ENCODE measurements around the gene FARS2.

Gene FARS2

GRCh38 chr6:5710936-5711335 is 449.6 kb downstream of the FARS2 start:
- DNase-seq: no peak

DNA sequence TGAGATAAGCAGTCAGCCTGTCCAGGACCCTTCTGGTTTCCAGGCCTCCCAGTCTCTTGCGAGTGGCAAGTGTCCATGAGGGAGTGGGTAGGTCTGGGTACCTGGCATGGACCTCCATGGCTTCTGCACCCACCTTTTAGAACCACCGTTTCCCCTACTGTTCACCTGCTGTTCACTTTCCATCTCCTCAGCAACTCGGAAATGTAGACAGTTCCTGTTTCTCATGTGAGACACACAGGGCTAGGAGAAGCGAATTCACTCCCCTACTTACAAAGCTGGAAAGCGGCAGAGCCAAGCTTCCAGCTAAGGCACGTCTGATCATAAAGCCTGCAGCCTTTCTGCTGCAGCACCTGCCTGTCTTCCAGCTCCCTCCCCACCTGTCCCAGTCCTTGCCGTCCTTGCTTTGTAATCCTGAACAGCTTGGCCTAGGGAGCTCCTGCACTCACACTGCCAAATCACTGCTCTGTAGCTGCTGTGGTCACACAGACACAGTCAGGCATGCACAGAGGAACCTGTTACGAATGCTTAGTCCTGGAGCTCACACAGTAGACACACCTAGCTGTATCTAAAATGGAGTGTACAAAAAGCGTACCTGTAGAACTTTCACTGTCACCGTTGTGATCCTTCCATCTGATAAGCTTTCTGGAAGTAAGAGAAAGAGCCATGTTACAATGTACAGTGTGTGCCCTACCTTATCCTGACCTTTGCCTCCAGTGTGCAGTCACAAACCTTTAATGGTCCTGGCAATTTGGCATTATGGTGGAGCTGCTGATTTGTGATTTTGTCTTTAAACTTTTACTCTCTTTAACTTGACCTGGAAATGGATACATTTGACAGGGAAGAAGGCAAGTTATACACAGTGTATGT is 451.3 kb downstream of the FARS2 start:
- DNase-seq: no peak

DNA sequence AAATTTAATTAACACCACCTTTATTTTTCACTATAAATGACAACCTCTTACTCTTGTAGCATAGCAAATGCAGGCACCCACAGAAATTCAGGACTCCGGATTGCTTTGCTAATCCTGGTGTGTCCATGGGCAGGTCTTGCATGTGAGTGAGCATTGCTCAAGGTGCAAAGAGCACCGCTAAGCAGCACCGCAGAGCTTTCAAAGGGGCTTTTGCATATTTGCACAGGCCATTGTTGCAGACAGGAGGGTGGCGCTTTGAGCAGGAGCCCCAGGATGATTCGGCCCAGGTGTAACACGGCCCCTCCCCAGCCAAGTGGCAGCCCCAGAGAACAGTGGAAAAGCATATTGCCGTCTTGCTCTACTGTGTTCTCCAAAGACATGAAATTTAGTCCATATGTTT is 452.2 kb downstream of the FARS2 start:
- no peak for DNase-seq

DNA sequence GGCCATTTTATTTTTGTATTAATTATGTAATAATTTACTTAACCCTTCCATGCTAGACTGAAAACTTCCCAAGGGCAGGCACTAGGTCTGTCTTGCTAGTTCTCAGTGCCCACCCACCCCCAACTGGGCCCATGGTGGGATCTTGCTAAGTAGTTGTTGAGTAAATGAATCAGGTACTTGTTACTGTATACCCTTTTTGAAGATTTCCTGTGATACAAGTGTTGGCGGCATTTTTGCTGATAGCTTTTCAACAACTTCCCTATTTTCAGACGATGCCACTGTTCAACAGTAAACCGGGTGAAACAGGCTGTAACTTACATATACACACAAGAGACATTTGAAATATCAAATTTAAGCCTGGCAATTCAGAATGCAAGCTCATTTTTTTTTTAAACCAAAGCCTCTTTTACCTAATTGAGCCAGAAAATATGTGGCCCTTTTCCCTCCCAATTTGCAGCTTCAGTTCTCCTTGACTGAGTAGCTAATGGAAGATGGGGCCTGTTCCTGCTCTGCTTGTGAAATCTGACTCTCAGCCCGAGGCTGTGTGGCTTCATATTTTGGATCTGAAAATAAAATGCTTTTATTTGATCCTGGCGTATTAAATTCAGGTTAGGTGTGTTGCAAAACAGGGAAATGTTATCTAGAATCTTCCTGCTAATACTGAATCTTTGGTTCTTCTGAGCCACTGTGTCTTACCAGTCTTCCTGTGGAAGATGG is 457.1 kb downstream of the FARS2 start:
- DNase-seq: no peak

DNA sequence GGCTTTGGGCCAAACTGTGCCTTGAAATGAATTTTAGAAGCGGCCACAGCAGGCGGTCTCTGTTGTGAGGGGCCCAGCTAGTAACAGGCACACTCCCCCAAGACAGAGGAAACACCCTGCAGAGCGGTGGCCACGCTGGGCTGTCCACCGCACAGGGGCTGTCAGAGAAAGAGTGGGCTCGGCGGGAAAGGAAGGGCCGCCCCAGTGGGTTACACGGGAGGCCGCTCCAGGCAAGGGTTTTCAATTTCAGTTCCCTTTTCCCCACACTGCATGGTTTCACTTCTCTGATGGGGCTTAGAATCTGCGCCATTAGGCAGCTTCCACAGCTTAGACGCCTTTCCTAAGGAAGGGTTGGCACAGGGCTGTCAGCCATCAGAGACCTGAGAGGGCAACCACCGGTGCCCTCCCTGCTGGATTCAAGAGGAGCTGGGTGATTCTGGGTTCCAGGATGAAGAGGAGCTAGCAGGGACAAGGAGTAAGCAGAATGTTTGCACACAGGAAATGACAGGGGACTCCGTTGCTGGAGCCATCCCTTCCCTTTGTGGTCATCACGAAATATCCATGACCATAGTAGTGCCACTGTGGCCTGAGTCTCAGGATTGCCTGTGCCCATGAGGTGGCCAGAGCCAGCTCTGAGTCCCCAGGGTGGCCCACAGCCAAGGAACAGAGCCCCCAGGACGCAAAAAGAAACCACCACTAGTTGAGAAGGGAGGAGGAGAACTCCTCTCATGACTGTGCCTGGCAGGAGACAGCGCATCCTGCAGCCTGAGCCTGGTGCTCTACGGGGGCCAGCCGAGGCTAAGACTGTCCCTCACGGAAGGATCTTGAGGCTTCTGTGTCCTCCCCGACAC is 462.8 kb downstream of the FARS2 start:
- no peak for DNase-seq

DNA sequence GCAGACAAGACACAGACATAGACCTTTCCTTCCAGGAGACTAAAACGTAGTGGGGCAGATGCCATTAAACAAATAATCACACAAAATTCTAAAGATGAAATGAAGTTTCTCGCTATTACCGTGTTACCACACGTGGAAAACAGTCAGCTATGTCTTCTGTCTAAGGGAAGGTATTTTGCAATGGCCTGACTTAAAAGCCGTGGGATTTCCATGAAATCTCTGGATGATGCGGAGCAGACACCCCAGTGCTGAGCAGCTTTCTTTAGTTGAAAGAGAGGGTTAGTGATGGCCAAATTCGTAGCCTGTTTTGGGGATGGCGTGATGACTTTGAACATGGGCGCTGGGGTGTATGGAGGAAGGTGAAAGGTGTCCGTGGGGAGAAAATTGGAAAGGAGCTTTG is 463.6 kb downstream of the FARS2 start:
- no peak for DNase-seq

GRCh38 chr6:5726976-5727718 is 465.8 kb downstream of the FARS2 start:
- DNase-seq: no peak

DNA sequence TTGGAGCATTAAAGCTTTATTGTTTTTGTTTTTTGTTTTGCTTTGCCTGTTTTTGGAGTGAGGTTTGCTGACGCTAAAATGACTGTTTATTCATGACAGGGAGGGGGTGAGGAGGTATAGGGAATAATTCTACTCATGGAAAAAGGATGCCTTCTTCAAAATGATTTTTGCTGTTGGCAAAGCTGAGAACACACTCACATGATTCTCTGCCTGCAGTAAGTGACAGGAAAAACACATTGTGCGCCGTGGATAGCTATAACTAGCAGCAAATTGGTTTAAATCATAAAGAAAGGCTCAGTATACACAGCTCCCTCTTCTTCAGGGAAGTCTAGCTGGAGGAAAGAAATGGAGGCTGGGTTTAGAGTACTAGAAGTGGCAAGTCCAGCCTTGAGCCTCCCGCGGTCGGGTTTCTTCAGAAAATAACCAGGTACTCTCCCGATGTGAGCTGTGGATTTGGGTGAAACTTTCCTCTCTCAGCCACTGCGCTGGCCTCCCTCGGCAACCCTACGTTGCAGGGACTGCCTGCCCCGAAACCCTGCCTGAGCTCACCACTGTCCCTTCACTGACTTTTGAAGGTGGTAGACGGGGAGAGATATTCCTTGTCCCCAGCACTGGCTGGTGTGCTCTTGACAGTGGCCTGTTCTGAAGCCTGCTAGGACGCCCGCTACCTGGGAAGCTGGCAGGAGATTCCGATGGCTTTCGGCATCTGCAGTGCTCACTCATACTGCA is 467.2 kb downstream of the FARS2 start:
- no peak for DNase-seq

- DNase-seq: no peak
Observed at GRCh38 chr6:5729080-5729434, 467.7 kb downstream of the FARS2 start.

DNA sequence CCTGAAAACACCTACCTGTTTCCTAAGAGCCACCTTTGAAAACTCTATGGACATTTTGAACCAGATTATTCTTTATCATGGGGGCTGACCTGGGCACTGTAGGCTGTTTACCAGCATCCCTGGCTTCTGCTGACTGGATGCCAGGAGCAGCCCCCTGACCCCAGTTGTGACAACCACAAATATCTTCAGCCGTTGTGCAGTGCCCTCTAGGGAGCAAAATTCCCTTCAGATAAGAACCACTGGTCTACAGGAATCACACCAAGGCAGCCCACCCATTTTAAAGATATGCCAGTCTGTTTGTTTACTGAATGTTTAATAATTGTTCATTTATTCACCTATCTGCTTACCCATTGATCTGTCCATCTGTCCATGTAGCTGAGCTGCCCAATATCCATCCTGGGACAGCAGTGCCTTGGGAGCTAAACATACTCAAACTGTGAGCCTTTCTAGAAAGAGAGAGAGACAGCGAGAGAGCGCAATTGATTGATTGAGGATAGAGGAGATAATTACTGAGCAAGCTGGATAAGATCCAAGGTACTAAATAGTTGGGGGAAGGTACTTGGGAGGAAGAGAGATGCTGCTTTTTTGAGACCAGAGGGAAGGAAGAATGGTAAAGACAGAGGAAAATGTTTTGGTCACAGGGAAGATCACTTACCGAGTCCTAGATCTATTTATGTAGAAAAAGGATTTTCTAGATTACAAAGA is 468.7 kb downstream of the FARS2 start:
- no peak for DNase-seq

- no peak for DNase-seq
Observed at GRCh38 chr6:5730585-5731263, 469.4 kb downstream of the FARS2 start.

DNA sequence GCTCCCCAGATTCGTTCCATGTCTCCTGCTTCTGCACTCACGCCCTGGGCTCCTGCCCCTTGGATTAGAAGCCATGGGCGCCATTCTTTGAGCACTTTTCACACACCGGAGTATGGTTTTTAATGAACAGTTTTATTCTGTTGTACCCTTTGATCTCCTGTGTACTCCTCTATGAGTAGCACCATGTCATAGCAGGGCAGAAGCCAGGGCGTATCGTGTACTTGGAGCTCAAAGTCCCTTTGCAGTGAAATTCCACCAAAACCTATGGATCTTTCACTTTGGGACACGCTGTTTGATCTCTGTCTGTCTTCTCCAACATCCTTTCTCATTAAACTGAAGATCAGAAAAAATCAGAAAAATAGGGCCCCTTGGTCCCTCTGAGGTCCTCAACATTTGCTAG is 470.1 kb downstream of the FARS2 start:
- DNase-seq: no peak

DNA sequence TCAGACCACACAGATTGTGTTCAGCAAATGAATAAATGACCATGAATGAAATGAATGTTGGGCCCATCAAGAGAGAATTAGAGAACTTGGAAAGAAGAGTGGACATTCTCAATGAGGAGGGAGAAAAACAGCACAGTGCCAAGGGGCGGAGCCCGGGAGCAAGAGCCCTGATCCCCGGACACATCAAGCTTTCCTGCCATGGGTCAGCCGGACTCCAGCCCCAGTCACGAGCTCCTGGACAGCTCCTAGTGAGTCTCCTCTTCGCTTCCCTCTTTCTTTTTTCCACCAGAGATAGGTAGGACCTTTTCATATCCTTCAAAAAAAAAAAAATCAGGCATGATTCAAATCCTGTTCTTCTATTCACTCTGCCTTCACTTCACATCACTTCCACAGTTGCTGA is 471.2 kb downstream of the FARS2 start:
- DNase-seq: no peak

GRCh38 chr6:5736016-5736738 is 474.9 kb downstream of the FARS2 start:
- no peak for DNase-seq

DNA sequence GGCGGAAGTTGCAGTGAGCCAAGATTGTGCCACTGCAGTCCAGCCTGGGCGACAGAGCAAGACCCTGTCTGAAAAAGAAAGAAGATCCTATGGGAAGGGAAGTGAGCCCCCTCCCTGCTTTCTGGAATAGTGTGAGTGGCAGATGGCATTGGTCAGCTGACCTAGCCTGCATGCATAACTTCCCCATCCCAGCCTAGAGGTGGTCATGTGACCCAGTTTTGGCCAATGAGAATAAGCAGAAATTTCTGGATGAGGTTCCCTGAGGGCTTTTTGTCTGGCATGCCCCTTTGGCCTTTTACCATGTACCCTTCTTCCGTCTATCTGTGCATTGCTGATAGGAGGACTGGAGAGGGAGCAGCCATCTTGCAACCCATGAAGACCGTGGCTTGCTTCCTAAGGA is 476.1 kb downstream of the FARS2 start:
- DNase-seq: no peak

DNA sequence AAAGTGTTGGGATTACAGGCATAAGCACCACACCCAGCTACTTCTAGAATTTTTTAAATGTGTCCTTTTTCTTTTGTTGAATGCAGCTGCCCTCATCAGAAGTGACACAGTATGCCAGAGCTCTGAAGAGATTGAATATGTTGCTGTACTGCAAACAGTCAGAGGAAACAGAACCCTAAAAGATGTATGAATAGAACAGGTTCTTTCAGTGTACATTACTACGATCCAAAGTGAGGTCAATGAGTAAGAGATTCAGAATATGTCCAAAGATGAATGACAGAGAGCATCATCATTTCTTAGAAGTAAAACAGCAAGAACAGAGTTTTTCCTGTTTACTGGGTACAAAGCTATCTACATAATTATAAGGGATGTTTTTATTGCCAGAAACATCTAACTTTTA is 476.9 kb downstream of the FARS2 start:
- no peak for DNase-seq

DNA sequence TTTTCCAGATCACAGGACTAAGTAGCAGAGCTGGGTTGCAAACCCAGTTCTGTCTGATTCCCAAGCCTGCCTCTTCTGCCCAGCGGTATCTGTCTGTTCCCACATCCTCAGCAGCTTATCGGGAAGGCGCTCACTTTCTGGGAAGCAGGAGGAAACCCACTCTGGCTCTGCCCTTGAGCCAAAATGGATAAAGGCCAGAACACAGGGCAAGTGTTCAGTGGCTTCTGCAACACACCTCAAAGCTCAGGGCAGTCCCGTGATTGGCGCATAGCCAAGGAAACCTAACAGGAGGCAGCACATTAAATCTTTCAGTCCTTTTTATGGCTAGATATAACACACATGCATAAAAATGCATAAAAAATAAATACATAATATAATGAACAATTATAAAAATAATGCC is 483.2 kb downstream of the FARS2 start:
- no peak for DNase-seq

- DNase-seq: no peak
Observed at GRCh38 chr6:5745081-5745480, 483.8 kb downstream of the FARS2 start.

DNA sequence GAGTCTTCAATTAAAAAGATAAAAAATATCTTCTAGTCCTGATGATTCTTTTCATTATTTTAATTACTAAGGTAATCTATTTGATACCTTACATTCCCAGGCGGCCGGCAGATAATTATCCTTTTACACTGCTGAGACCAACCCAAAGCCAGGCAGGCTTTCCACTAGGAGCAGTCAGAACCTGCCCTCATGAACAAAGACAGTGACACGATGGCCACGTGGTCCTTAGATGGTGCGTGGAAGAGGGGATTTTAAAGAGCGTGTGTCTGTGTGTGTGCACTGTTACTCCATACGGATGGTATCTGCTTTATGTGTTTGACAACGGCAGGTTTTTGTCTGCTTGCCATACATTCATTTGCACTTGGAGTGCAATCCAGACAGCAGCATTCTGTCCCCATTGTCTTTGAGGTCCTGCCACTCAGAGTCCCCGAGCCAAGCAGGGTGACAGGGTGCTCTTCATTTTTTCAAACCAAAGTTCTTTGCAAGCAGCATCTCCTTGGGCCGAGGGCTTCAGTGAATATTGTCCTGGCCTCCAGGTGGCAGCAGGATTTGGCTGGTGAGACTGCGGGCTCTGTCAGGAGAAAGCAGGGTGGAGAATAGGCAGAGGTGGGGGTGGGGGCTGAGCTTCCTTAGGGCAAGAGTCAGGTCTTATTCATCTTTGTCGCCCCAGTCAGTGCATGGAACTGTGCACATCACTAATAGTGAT is 484.9 kb downstream of the FARS2 start:
- DNase-seq: no peak

GRCh38 chr6:5746759-5747130 is 485.4 kb downstream of the FARS2 start:
- DNase-seq: no peak
